ENCODE results near the gene PRELP.

The PRELP gene

GRCh38 chr1:203526572-203526971 is 51.0 kb downstream of the PRELP start:
- no peak for DNase-seq

- no peak for DNase-seq
Observed at GRCh38 chr1:203527013-203527412, 51.4 kb downstream of the PRELP start.

GRCh38 chr1:203528063-203528462 is 52.5 kb downstream of the PRELP start:
- DNase-seq = no peak

DNA sequence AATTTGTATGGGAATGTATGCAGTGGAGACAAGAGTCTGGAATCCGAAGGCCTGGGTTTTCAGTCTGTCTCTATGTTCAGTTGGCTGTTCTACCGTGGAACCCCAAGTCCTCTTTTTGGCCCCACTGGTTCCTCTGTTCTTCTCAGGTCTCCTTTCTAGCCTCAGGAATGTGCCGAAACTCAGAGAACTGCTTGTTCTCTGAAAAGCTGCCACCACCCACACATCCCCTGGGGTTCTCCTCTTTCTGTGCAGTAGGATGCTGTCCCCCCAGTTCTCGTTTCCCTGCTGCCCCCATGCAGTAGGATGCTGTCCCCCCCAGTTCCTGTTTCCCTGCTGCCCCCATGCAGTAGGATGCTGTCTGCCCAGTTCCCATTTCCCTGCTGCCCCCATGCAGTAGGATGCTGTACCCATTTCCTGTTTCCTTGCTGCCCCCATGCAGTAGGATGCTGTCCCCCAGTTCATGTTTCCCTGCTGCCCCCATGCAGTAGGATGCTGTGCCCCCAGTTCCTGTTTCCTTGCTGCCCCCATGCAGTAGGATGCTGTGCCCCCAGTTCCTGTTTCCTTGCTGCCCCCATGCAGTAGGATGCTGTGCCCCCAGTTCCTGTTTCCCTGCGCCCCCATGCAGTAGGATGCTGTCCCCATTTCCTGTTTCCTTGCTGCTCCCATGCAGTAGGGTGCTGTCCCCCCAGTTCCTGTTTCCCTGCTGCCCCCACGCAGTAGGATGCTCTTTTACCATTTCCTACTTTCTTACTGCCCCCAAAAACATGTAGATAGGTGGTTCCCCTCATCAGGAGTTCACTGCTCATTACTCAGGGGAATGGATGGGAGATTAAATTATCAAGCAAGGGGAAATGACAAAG is 53.6 kb downstream of the PRELP start:
- DNase-seq = no peak

DNA sequence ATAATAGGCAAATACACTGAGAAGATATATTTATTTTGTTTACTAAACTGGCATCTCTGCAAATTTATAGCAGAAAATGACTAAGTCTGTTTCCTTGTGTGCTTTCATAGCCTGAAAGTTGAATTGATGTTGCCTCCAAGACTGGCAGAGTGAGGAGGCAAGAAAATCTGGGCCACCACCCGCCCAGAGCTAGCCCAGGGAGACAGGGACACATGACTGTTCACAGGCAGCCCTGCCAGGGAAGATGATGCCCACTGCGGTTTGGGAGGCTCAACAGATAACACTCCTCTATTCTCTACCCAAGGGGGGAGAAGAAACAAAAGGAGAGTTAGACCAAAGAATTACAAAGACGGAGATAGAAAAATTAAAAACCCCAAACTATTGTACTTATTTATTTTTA is 55.5 kb downstream of the PRELP start:
- DNase-seq = no peak

DNA sequence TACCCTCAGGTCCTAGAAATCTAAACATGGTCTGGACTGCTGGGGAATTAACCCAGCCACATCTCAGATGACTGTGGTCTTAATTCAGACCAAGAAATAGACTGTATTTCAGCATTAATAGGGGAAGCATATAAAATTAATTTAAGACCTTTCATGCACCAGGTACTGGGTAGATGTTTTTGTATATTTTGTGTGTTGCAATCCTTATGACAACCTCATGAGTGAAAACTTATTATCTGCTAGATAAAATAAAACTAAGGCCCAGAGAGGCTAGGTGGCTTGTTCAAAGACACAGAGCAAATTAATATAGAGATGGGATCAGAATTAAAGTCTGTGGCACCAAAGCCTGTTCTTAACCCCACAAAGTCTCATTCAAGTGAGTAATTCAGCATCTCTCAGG is 58.4 kb downstream of the PRELP start:
- DNase-seq = no peak

GRCh38 chr1:203534526-203534925 is 58.9 kb downstream of the PRELP start:
- peak; percentile 85 for DNase-seq

GRCh38 chr1:203536575-203536974 is 61.0 kb downstream of the PRELP start:
- no peak for DNase-seq

- no peak for DNase-seq
Observed at GRCh38 chr1:203536980-203537455, 61.4 kb downstream of the PRELP start.

GRCh38 chr1:203537806-203538464 is 62.3 kb downstream of the PRELP start:
- no peak for DNase-seq

GRCh38 chr1:203538726-203539125 is 63.1 kb downstream of the PRELP start:
- DNase-seq = no peak

GRCh38 chr1:203539831-203540546 is 64.4 kb downstream of the PRELP start:
- DNase-seq = no peak
